ENCODE data around the gene GATB.

Gene GATB

DNA sequence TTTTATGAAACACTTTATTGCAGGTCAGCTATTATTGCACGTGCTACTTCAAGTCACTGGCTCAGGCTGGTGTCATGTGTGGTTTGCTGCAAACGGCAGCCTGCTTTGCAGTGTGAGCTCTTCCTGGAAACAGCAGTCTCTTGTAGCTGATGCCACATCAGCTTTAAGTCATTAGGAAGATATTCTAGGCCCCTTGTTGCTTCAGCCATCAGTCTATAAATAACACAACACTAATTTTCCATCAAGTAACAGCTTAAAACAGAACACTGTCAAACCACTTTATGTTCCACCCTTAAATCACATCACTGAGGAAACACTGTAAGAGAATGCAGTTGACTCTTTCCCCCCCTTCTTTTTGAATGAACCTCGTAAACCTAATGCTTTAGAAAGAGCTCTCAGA lies 93.8 kb downstream of the GATB start:
- Histone ChIP-seq H3K9ac (ENCODE audit: low read length in 2 of 2) (no peak overlapping the region), H3K27me3 (ENCODE audit: control insufficient read depth in 1 of 2, insufficient read depth in 2 of 2, low read length in 2 of 2) (no peaks in the 10 kb centered on the region), H3K4me3 (ENCODE audit: low read length in 2 of 2) (no peak overlapping the region), H3K9me3 (ENCODE audit: control insufficient read depth in 2 of 2, low read length in 2 of 2) (no peaks in the 10 kb centered on the region), H3K4me1 (ENCODE audit: control insufficient read depth, insufficient read depth, low read length) (no peaks in the 10 kb centered on the region), H3K36me3 (ENCODE audit: control insufficient read depth in 2 of 2, insufficient read depth in 2 of 2, low read length in 2 of 2) (peaks cover 0 to 2% of the 10 kb centered on the region in 2 donors), H3K27ac (ENCODE audit: low read length) (no peak overlapping the region)

DNA sequence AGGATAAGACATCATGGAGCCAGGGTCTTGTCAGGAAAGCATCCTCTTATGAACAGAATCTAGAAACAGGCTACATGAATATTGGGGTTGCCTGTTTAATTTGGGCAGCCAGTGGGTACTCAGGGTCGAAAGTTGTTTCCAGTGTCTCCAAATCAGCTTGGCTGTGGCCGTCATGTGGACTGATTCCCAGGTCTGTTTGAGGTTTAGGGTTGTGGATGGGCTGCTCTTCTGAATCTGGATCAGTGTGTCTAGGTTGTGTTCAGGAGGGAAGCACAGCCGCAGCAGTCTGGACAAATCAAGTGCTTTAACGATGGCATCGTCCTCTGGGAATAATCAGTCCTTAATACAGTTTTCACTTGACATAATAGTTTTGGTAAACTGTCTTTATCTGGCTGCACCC lies 94.3 kb downstream of the GATB start:
- no peak overlapping the region for H3K4me3 ChIP-seq (ENCODE audit: low read length in 2 of 2)
- peaks cover 0 to 2% of the 10 kb centered on the region in 2 donors for H3K36me3 ChIP-seq (ENCODE audit: control insufficient read depth in 2 of 2, insufficient read depth in 2 of 2, low read length in 2 of 2)
- H3K9ac ChIP-seq (ENCODE audit: low read length in 2 of 2): no peak overlapping the region
- no peak overlapping the region for H3K27ac ChIP-seq (ENCODE audit: low read length)
- H3K9me3 ChIP-seq (ENCODE audit: control insufficient read depth in 2 of 2, low read length in 2 of 2): no peaks in the 10 kb centered on the region
- no peaks in the 10 kb centered on the region for H3K4me1 ChIP-seq (ENCODE audit: control insufficient read depth, insufficient read depth, low read length)
- no peaks in the 10 kb centered on the region for H3K27me3 ChIP-seq (ENCODE audit: control insufficient read depth in 1 of 2, insufficient read depth in 2 of 2, low read length in 2 of 2)

DNA sequence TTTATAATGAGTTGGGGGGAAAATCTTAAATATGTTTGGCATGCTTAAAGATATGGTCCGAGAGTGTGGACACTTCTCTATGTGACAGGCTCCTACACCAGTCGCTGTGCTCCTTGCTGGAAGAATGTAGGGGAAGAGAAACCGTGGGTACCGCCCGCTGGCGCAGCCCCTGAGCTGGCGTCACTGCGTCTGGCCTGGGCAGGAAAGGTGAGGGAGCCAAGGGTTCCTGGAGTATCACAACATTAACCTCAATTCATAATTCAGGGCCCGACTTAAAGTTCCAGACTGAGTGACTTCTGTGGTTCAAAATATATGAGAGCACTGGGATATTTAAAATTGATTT lies 95.1 kb downstream of the GATB start:
- H3K27ac ChIP-seq (ENCODE audit: low read length): no peak overlapping the region
- H3K4me1 ChIP-seq (ENCODE audit: control insufficient read depth, insufficient read depth, low read length): no peaks in the 10 kb centered on the region

DNA sequence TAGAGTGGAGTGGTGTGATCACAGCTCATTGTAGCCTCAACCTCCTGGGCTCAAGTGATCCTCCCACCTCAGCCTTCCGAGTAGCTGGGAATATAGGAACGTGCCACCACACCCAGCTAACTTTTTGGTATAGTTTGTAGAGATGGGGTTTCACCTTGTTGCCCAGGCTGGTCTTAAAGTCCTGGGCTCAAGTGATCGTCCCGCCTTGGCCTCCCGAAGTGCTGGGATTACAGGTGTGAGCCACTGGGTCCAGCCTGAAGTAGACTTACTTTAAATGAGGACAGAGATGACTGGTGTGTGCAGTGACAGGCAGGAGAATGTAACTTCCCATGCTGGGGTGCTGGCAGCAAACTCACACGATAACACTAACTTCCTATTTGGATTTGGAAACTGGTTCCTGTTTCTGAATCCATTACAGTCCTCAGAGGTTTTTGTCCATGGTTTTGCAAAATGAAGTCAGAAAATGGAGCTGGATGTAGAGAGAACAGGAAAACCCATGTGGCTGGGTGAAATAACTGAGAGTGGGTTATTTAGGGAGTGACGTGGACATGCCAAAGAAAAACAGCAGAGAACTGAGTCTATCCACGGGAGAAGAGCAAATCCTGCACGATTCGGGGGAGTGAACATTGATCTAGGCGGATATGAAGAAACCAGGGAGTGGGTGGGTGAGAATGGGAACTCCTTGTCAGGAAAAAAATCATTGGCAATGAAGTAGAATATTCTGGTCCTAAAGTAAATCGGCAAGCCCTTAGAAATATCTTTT lies 95.6 kb downstream of the GATB start:
- no peaks in the 10 kb centered on the region for H3K9me3 ChIP-seq (ENCODE audit: control insufficient read depth in 2 of 2, low read length in 2 of 2)
- H3K4me3 ChIP-seq (ENCODE audit: low read length in 2 of 2): no peak overlapping the region
- H3K27me3 ChIP-seq (ENCODE audit: control insufficient read depth in 1 of 2, insufficient read depth in 2 of 2, low read length in 2 of 2): no peaks in the 10 kb centered on the region
- no peaks in the 10 kb centered on the region for H3K4me1 ChIP-seq (ENCODE audit: control insufficient read depth, insufficient read depth, low read length)
- H3K27ac ChIP-seq (ENCODE audit: low read length): no peak overlapping the region
- H3K9ac ChIP-seq (ENCODE audit: low read length in 2 of 2): no peak overlapping the region
- no peaks in the 10 kb centered on the region for H3K36me3 ChIP-seq (ENCODE audit: control insufficient read depth in 2 of 2, insufficient read depth in 2 of 2, low read length in 2 of 2)

More for the DNA sequence above, 95.1 kb downstream of the GATB start:
- H3K9ac ChIP-seq (ENCODE audit: low read length in 2 of 2): no peak overlapping the region
- no peak overlapping the region for H3K4me3 ChIP-seq (ENCODE audit: low read length in 2 of 2)
- H3K36me3 ChIP-seq (ENCODE audit: control insufficient read depth in 2 of 2, insufficient read depth in 2 of 2, low read length in 2 of 2): peaks cover 0 to 1% of the 10 kb centered on the region in 2 donors
- H3K9me3 ChIP-seq (ENCODE audit: control insufficient read depth in 2 of 2, low read length in 2 of 2): no peaks in the 10 kb centered on the region
- H3K27me3 ChIP-seq (ENCODE audit: control insufficient read depth in 1 of 2, insufficient read depth in 2 of 2, low read length in 2 of 2): no peaks in the 10 kb centered on the region

DNA sequence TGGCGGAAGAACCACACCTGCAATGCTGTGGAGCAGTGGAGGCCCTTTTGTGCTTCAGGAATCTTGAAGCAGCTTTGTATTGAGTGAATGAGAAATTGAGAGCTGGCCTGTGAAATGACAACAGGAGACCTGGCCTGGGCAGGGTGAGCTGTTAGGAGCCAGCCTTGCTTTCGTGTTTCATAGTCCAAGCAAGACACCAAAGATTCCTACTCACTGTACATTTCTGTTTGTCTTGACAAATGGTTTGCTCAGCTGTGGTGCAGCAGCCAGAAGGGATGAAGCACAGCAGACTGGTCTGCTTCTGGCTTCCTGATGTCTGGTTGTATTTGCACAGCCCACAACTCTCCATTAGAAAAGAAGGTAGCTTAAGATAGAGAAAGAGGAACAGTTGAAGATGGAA lies 96.5 kb downstream of the GATB start:
- Histone ChIP-seq H3K4me1 (ENCODE audit: control insufficient read depth, insufficient read depth, low read length) (peaks cover 4% of the 10 kb centered on the region), H3K4me3 (ENCODE audit: low read length in 2 of 2) (no peak overlapping the region), H3K9ac (ENCODE audit: low read length in 2 of 2) (no peak overlapping the region), H3K27ac (ENCODE audit: low read length) (no peak overlapping the region), H3K27me3 (ENCODE audit: control insufficient read depth in 1 of 2, insufficient read depth in 2 of 2, low read length in 2 of 2) (no peaks in the 10 kb centered on the region), H3K9me3 (ENCODE audit: control insufficient read depth in 2 of 2, low read length in 2 of 2) (no peaks in the 10 kb centered on the region), H3K36me3 (ENCODE audit: control insufficient read depth in 2 of 2, insufficient read depth in 2 of 2, low read length in 2 of 2) (no peaks in the 10 kb centered on the region)

DNA sequence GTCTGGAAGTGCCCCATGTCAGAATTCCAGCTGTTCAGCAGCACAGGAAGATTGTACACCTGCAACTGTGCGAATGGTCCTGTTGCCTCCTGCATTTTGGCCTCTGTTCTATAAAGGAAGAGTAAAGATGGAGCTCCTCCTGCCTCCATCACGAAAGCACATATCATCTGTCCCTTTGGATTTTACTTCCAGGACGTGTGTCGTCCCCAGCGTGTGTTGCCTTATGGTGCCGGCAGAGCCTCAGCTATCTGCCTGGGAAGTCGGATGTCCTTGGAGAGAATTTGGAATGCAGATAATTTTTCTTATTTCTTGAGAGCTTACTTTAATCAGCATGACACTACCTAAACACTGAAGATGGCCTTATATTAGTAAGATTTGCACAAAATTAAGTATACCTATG lies 97.7 kb downstream of the GATB start:
- no peak overlapping the region for H3K4me3 ChIP-seq (ENCODE audit: low read length in 2 of 2)
- H3K4me1 ChIP-seq (ENCODE audit: control insufficient read depth, insufficient read depth, low read length): peaks cover 6% of the 10 kb centered on the region
- H3K27me3 ChIP-seq (ENCODE audit: control insufficient read depth in 1 of 2, insufficient read depth in 2 of 2, low read length in 2 of 2): no peaks in the 10 kb centered on the region
- H3K9ac ChIP-seq (ENCODE audit: low read length in 2 of 2): no peak overlapping the region
- H3K27ac ChIP-seq (ENCODE audit: low read length): no peak overlapping the region
- H3K36me3 ChIP-seq (ENCODE audit: control insufficient read depth in 2 of 2, insufficient read depth in 2 of 2, low read length in 2 of 2): no peaks in the 10 kb centered on the region
- H3K9me3 ChIP-seq (ENCODE audit: control insufficient read depth in 2 of 2, low read length in 2 of 2): no peaks in the 10 kb centered on the region

DNA sequence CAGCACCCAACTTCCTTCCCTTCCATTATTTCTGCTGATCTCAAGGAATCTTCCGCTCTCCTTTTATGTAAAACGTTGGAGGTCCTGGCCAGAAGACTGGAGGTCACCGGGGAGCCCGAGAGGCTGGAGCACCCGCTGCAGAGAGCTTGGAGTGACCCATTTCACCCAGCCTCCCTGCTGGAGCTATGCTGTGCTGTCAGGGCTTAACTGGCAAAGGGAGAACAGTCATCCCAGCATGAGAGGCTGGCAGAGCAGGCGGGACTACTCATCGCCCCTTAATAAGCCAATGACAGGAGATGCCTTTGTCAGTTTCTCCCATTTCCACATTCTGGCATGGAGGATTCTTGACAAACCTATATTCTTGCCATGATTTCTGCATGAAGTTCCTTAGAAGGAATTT lies 98.9 kb downstream of the GATB start:
- H3K27me3 ChIP-seq (ENCODE audit: control insufficient read depth in 1 of 2, insufficient read depth in 2 of 2, low read length in 2 of 2): no peaks in the 10 kb centered on the region
- no peaks in the 10 kb centered on the region for H3K9me3 ChIP-seq (ENCODE audit: control insufficient read depth in 2 of 2, low read length in 2 of 2)
- no peak overlapping the region for H3K27ac ChIP-seq (ENCODE audit: low read length)
- no peaks in the 10 kb centered on the region for H3K36me3 ChIP-seq (ENCODE audit: control insufficient read depth in 2 of 2, insufficient read depth in 2 of 2, low read length in 2 of 2)
- no peak overlapping the region for H3K9ac ChIP-seq (ENCODE audit: low read length in 2 of 2)
- no peak overlapping the region for H3K4me3 ChIP-seq (ENCODE audit: low read length in 2 of 2)
- peaks cover 6% of the 10 kb centered on the region for H3K4me1 ChIP-seq (ENCODE audit: control insufficient read depth, insufficient read depth, low read length)

DNA sequence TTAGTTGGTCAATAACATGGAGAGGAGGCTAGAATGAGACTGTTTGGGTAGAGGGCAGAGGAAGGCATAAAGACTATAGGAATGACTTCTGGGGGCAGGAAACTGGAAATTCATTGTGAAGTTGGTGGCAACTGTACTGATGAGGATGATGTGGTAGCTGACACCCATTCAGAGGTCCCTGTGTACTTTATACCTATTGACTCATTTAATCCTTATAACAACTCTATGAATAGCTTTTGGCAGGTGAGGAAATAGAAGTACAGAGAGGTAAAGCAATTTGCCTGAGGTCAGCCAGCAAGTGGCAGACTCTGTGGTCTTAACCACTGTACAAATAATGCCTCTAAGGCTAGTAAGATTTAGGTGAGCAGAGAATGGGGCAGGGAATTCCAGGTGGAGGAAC lies 100.1 kb downstream of the GATB start:
- Histone ChIP-seq H3K9ac (ENCODE audit: low read length in 2 of 2) (no peak overlapping the region), H3K36me3 (ENCODE audit: control insufficient read depth in 2 of 2, insufficient read depth in 2 of 2, low read length in 2 of 2) (no peaks in the 10 kb centered on the region), H3K27ac (ENCODE audit: low read length) (no peak overlapping the region), H3K9me3 (ENCODE audit: control insufficient read depth in 2 of 2, low read length in 2 of 2) (no peaks in the 10 kb centered on the region), H3K4me1 (ENCODE audit: control insufficient read depth, insufficient read depth, low read length) (peaks cover 6% of the 10 kb centered on the region), H3K27me3 (ENCODE audit: control insufficient read depth in 1 of 2, insufficient read depth in 2 of 2, low read length in 2 of 2) (no peaks in the 10 kb centered on the region), H3K4me3 (ENCODE audit: low read length in 2 of 2) (no peak overlapping the region)

DNA sequence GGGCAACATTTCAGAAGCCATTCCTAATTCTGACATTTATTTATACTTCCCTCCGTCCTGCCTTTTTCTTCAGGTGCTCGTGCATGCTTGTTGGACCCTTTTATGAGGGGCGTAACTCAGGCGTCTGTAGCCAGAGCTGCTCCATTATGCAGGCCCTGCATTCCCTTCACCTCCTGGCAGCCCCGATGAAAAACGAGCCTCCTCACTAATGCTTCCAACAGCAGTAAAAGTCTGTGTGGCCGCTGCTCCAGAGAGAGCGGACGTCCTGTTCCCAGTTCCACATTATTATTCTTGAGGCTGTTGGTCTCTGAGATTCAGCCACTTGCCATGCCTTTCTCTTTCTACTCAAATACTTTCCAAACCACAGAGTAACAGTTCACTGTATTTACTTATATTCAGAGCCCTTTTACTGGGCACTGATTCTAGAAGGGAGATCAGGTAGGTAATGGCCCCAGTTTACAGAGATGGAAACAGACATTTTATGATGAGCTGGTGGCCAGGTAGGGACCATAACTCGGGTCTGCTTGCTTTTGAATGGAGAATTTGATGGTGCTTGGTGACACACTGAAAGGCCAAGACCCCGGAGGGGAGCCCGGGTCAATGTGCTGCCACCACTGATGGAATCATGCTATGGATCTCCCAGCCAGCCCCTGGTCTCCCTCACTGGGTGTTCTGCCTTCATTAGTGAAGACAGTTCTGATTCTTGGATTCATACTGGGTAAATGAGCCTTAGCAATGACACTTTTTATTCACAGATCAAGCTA lies 101.0 kb downstream of the GATB start:
- peak overlapping the region; percentile 43 to 49 for H3K9ac ChIP-seq (ENCODE audit: low read length in 2 of 2)
- H3K9me3 ChIP-seq (ENCODE audit: control insufficient read depth in 2 of 2, low read length in 2 of 2): no peaks in the 10 kb centered on the region
- peak overlapping the region; percentile 87 for H3K27ac ChIP-seq (ENCODE audit: low read length)
- H3K36me3 ChIP-seq (ENCODE audit: control insufficient read depth in 2 of 2, insufficient read depth in 2 of 2, low read length in 2 of 2): no peaks in the 10 kb centered on the region
- peaks cover 6% of the 10 kb centered on the region for H3K4me1 ChIP-seq (ENCODE audit: control insufficient read depth, insufficient read depth, low read length)
- H3K27me3 ChIP-seq (ENCODE audit: control insufficient read depth in 1 of 2, insufficient read depth in 2 of 2, low read length in 2 of 2): no peaks in the 10 kb centered on the region
- peak overlapping the region; percentile 2 to 40 for H3K4me3 ChIP-seq (ENCODE audit: low read length in 2 of 2)

DNA sequence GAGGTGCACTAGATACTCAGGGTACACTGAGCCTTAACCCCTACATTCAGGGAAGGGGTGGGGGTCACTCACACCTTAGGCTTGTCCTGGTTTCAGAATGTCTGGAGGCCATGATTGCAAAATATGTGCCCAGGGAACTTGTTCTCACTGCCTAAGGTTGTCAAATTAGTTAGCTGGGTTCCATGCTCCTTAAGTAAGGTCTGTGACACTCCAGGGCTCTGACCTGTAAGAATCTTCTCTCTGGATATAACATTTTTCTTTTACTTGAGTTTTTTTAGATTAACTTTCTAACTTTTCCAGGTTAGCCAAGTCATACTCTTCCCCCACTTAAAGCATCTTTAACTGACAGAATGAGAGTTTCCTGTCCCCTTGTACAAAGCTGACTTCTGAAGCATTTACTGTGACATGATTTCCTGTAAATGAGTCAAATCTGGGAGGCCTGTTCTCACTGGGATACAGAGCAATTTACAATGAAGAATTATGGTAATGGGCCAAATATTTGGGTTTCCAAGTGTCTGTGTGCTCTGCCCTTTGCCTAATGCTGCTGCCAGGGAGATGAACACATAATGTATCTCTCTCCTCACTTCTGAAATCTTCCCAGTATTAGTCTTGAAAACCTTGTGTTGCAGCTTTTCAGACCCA lies 101.7 kb downstream of the GATB start:
- no peaks in the 10 kb centered on the region for H3K9me3 ChIP-seq (ENCODE audit: control insufficient read depth in 2 of 2, low read length in 2 of 2)
- H3K27ac ChIP-seq (ENCODE audit: low read length): peak overlapping the region; percentile 87

DNA sequence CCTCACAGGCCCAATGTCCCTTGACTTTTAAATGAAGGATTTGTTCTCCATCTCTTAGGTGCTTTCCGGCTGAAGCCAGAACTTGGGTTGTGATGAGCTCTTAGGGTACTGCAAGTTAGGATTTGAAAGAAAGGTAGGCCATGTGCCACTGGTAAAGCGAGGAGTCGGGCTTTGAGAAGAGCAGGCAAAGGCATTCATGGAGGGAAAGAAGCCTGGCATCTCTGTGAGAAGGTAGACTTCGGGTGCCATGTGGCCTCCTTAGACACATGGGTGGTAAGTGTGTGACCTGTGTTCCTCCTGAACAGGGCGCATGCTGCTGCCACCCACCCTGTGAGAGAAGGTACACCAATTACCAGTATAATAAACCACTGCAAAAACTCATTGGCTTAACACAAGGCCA lies 102.9 kb downstream of the GATB start:
- no peak overlapping the region for H3K4me3 ChIP-seq (ENCODE audit: low read length in 2 of 2)
- H3K9me3 ChIP-seq (ENCODE audit: control insufficient read depth in 2 of 2, low read length in 2 of 2): no peaks in the 10 kb centered on the region
- no peaks in the 10 kb centered on the region for H3K27me3 ChIP-seq (ENCODE audit: control insufficient read depth in 1 of 2, insufficient read depth in 2 of 2, low read length in 2 of 2)
- no peak overlapping the region for H3K9ac ChIP-seq (ENCODE audit: low read length in 2 of 2)
- peaks cover 6% of the 10 kb centered on the region for H3K4me1 ChIP-seq (ENCODE audit: control insufficient read depth, insufficient read depth, low read length)
- no peaks in the 10 kb centered on the region for H3K36me3 ChIP-seq (ENCODE audit: control insufficient read depth in 2 of 2, insufficient read depth in 2 of 2, low read length in 2 of 2)
- no peak overlapping the region for H3K27ac ChIP-seq (ENCODE audit: low read length)

More for the DNA sequence above, 101.7 kb downstream of the GATB start:
- H3K9ac ChIP-seq (ENCODE audit: low read length in 2 of 2): peak overlapping the region; percentile 29 to 52
- H3K27me3 ChIP-seq (ENCODE audit: control insufficient read depth in 1 of 2, insufficient read depth in 2 of 2, low read length in 2 of 2): no peaks in the 10 kb centered on the region
- peaks cover 6% of the 10 kb centered on the region for H3K4me1 ChIP-seq (ENCODE audit: control insufficient read depth, insufficient read depth, low read length)
- H3K36me3 ChIP-seq (ENCODE audit: control insufficient read depth in 2 of 2, insufficient read depth in 2 of 2, low read length in 2 of 2): no peaks in the 10 kb centered on the region
- no peak overlapping the region for H3K4me3 ChIP-seq (ENCODE audit: low read length in 2 of 2)

Data from stomach smooth muscle (tissue), 2 donors.